ENCODE data around the gene NLE1.

DNA sequence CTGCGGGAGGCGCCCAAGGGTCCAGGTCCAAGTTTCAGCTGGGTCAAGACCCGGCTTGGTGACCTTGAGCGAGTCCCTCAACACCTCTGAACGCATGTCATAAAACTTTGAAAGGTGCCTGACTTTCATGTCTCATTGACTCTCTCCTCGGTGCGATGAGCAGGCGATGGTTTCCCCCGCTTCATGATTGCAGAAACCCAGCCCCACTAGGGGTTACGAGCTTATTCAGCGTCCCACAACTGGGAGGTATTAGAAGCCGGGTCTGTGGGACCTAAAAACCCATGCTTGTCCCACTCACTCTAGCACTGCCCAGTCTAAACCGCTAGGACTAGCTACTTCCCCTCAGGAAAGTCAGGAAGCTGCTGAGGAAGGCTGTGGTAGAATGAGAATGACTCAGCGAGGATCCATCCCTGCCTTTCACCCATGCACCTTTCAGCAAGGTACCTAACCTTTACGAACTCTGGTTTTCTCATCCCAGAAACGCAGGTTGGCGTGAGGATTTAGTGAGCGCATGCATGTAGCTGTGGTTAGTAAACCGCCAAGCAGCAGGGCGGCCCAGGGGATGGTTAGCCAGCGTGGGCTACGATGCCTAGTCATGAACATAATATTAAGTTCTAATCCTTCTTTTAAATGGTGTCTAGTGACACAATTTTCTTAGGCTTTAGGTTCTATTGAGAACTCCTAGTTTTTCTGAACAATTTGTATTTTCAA lies 52.4 kb downstream of the NLE1 start:
- TF ChIP-seq, protein P1, sequence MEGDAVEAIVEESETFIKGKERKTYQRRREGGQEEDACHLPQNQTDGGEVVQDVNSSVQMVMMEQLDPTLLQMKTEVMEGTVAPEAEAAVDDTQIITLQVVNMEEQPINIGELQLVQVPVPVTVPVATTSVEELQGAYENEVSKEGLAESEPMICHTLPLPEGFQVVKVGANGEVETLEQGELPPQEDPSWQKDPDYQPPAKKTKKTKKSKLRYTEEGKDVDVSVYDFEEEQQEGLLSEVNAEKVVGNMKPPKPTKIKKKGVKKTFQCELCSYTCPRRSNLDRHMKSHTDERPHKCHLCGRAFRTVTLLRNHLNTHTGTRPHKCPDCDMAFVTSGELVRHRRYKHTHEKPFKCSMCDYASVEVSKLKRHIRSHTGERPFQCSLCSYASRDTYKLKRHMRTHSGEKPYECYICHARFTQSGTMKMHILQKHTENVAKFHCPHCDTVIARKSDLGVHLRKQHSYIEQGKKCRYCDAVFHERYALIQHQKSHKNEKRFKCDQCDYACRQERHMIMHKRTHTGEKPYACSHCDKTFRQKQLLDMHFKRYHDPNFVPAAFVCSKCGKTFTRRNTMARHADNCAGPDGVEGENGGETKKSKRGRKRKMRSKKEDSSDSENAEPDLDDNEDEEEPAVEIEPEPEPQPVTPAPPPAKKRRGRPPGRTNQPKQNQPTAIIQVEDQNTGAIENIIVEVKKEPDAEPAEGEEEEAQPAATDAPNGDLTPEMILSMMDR (IDR thresholded peaks at IDR 0.05; ENCODE audit: poor library complexity): no peak
- TF ChIP-seq EZH2phosphoT487 (IDR thresholded peaks at IDR 0.05; ENCODE audit: low read depth, severe bottlenecking, unreplicated experiment): no peak
